ENCODE measurements around the gene METTL14.

METTL14 gene

GRCh38 chr4:118732591-118733330, 47.6 kb downstream of the METTL14 start:
- Histone ChIP-seq H3K9me2 (replicated peaks; ENCODE audit: low read depth, low read length) (no peaks in the 10 kb centered on the region), H3K27me3 (ENCODE audit: insufficient read depth, low read length, poor library complexity, severe bottlenecking) (no peaks in the 10 kb centered on the region), H3K79me2 (ENCODE audit: insufficient read depth, low read length) (no peaks in the 10 kb centered on the region), H3K4me3 (ENCODE audit: low read length, poor library complexity, severe bottlenecking) (no peak overlapping the region), H4K20me1 (ENCODE audit: insufficient read depth, low read length, poor library complexity, severe bottlenecking) (no peaks in the 10 kb centered on the region), H3K4me2 (ENCODE audit: low read depth, low read length, poor library complexity, severe bottlenecking) (no peak overlapping the region), H3K9ac (ENCODE audit: low read depth, low read length, poor library complexity, severe bottlenecking) (no peak overlapping the region), H3K4me1 (ENCODE audit: insufficient read depth, low read length, poor library complexity, severe bottlenecking) (peaks cover 10% of the 10 kb centered on the region), H2AFZ (ENCODE audit: low read length) (no peak overlapping the region), H3K36me3 (ENCODE audit: insufficient read depth, low read length) (peaks cover 35% of the 10 kb centered on the region), H3F3A (ENCODE audit: low read depth) (no peaks in the 10 kb centered on the region), H3K9me3 (ENCODE audit: insufficient read depth, low read depth, low read length) (no peaks in the 10 kb centered on the region)
- TF ChIP-seq EZH2phosphoT487 (IDR thresholded peaks at IDR 0.05; ENCODE audit: borderline replicate concordance) (no peak), CTCF (conservative IDR thresholded peaks at IDR 0.05; ENCODE audit: low read length) (no peak)

- H4K20me1 ChIP-seq (ENCODE audit: insufficient read depth, low read length, poor library complexity, severe bottlenecking): no peaks in the 10 kb centered on the region
- peaks cover 39% of the 10 kb centered on the region for H3K36me3 ChIP-seq (ENCODE audit: insufficient read depth, low read length)
- H3K27me3 ChIP-seq (ENCODE audit: insufficient read depth, low read length, poor library complexity, severe bottlenecking): no peaks in the 10 kb centered on the region
- no peaks in the 10 kb centered on the region for H3K79me2 ChIP-seq (ENCODE audit: insufficient read depth, low read length)
- no peak overlapping the region for H3K4me3 ChIP-seq (ENCODE audit: low read length, poor library complexity, severe bottlenecking)
- no peaks in the 10 kb centered on the region for H3F3A ChIP-seq (ENCODE audit: low read depth)
- no peaks in the 10 kb centered on the region for H3K9me2 ChIP-seq (replicated peaks; ENCODE audit: low read depth, low read length)
- H2AFZ ChIP-seq (ENCODE audit: low read length): no peak overlapping the region
- H3K4me2 ChIP-seq (ENCODE audit: low read depth, low read length, poor library complexity, severe bottlenecking): no peak overlapping the region
- no peaks in the 10 kb centered on the region for H3K9me3 ChIP-seq (ENCODE audit: insufficient read depth, low read depth, low read length)
- no peak for TF ChIP-seq EZH2phosphoT487 (IDR thresholded peaks at IDR 0.05; ENCODE audit: borderline replicate concordance)
- no peak for TF ChIP-seq CTCF (conservative IDR thresholded peaks at IDR 0.05; ENCODE audit: low read length)
- peaks cover 6% of the 10 kb centered on the region for H3K4me1 ChIP-seq (ENCODE audit: insufficient read depth, low read length, poor library complexity, severe bottlenecking)
- no peak overlapping the region for H3K9ac ChIP-seq (ENCODE audit: low read depth, low read length, poor library complexity, severe bottlenecking)
These were observed 49.5 kb downstream of the METTL14 start for GRCh38 chr4:118734491-118735205.

- Histone ChIP-seq H3F3A (ENCODE audit: low read depth) (no peaks in the 10 kb centered on the region), H3K9me3 (ENCODE audit: insufficient read depth, low read depth, low read length) (no peaks in the 10 kb centered on the region), H3K79me2 (ENCODE audit: insufficient read depth, low read length) (no peaks in the 10 kb centered on the region), H3K4me3 (ENCODE audit: low read length, poor library complexity, severe bottlenecking) (no peak overlapping the region), H4K20me1 (ENCODE audit: insufficient read depth, low read length, poor library complexity, severe bottlenecking) (no peaks in the 10 kb centered on the region), H3K4me2 (ENCODE audit: low read depth, low read length, poor library complexity, severe bottlenecking) (no peak overlapping the region), H3K9me2 (replicated peaks; ENCODE audit: low read depth, low read length) (no peaks in the 10 kb centered on the region), H3K36me3 (ENCODE audit: insufficient read depth, low read length) (peaks cover 42% of the 10 kb centered on the region), H3K9ac (ENCODE audit: low read depth, low read length, poor library complexity, severe bottlenecking) (no peak overlapping the region), H3K4me1 (ENCODE audit: insufficient read depth, low read length, poor library complexity, severe bottlenecking) (no peaks in the 10 kb centered on the region), H3K27me3 (ENCODE audit: insufficient read depth, low read length, poor library complexity, severe bottlenecking) (no peaks in the 10 kb centered on the region), H2AFZ (ENCODE audit: low read length) (no peak overlapping the region)
- TF ChIP-seq EZH2phosphoT487 (IDR thresholded peaks at IDR 0.05; ENCODE audit: borderline replicate concordance) (no peak), CTCF (conservative IDR thresholded peaks at IDR 0.05; ENCODE audit: low read length) (no peak)
These were observed 51.7 kb downstream of the METTL14 start for GRCh38 chr4:118736900-118737299.
